Endothelial cell of umbilical vein (primary cell): Measurements from ENCODE around the gene SBF1. TPM values are rescaled to one million over a fixed set of nuclear protein-coding genes. Genes with fewer than 3 reads are reported as not detected.

Experiments used
- BruUV-seq: library from RNA; stranded (reverse); fragments of 400-500 nt; replicated peaks from 2 replicates; lab custom pipeline; 2021; lab: Mats Ljungman, UMichigan
- CTCF ChIA-PET: fragments of 300-600, 350-600 bp; sonication (Branson Sonifier 250); formaldehyde crosslinking; loops from one replicate; lab custom pipeline; 2021; ENCODE audit warnings: antibody characterized with exemption, inconsistent platforms; lab: Charles Lee
- POLR2A ChIA-PET: fragments of 300-600, 350-600 bp; sonication (Branson Sonifier 250); formaldehyde crosslinking; loops from one replicate; lab custom pipeline; 2021; ENCODE audit warnings: antibody characterized with exemption, inconsistent platforms; lab: Charles Lee
- DNase-seq: peaks from one replicate; pipeline ENCODE4 v3.0.0-alpha.2; 2011; ENCODE audit warnings: low read depth, low spot score
- FAIRE-seq: peaks from 2 replicates; lab custom pipeline; 2011; peaks lifted over from hg19 to GRCh38; lab: Jason Lieb, UNC
- H2AFZ ChIP-seq: 2 replicates; pipeline ENCODE4 v1.6.0; 2012; ENCODE audit warnings: low read depth, low read length, control low read depth, inconsistent platforms
- H3K27ac ChIP-seq: 2 replicates; pipeline ENCODE4 v1.5.1; 2011; ENCODE audit warnings: low read depth, mild to moderate bottlenecking, control low read depth, low read length, moderate library complexity; ENCODE audit not compliant: insufficient read depth
- H3K27me3 ChIP-seq, 2 experiments: 2 replicates each; pipeline versions ENCODE4 v1.6.0 to v1.6.1; 2011; ENCODE audit warnings: low read length in 2 of 2, mixed read lengths in 1 of 2; ENCODE audit not compliant: control insufficient read depth in 2 of 2, insufficient read depth in 2 of 2
- H3K36me3 ChIP-seq, 2 experiments: 2 replicates in 1 of 2; 3 replicates in 1 of 2; pipeline ENCODE4 v1.5.1; 2011; ENCODE audit warnings: low read length in 2 of 2, mild to moderate bottlenecking in 1 of 2, moderate library complexity in 1 of 2; ENCODE audit not compliant: control insufficient read depth in 2 of 2, insufficient read depth in 2 of 2; ENCODE audit errors: extremely low read depth in 1 of 2
- H3K4me1 ChIP-seq: 3 replicates; pipeline ENCODE4 v1.5.1; 2011; ENCODE audit warnings: mild to moderate bottlenecking, low read length; ENCODE audit not compliant: control insufficient read depth, insufficient read depth; ENCODE audit errors: extremely low read depth
- H3K4me2 ChIP-seq: 2 replicates; pipeline ENCODE4 v1.6.1; 2011; ENCODE audit warnings: low read length, control low read depth, mixed read lengths; ENCODE audit not compliant: insufficient read depth
- H3K4me3 ChIP-seq, 3 experiments: fragments of 200-600 bp in 1 of 3; sonication (generic), shearing (Covaris generic) in 1 of 3; replicated peaks in 1 of 3; 2 replicates each; pipeline ENCODE4 v1.5.1; 2011 to 2016; ENCODE audit warnings: control low read depth in 3 of 3, low read length in 3 of 3, mild to moderate bottlenecking in 2 of 3, inconsistent platforms in 1 of 3, low read depth in 1 of 3, moderate library complexity in 1 of 3; ENCODE audit not compliant: insufficient read depth in 1 of 3
- H3K79me2 ChIP-seq: 2 replicates; pipeline ENCODE4 v1.6.0; 2012; ENCODE audit warnings: low read length, inconsistent platforms; ENCODE audit not compliant: control insufficient read depth, insufficient read depth
- H3K9ac ChIP-seq: replicated peaks from 2 replicates; pipeline ENCODE3; 2011; ENCODE audit warnings: low read length, control low read depth; ENCODE audit not compliant: insufficient read depth; ENCODE audit errors: extremely low read depth
- H3K9me1 ChIP-seq: replicated peaks from 3 replicates; pipeline ENCODE4 v1.6.0; 2011; ENCODE audit warnings: mild to moderate bottlenecking, low read length; ENCODE audit not compliant: control insufficient read depth, insufficient read depth; ENCODE audit errors: extremely low read depth
- H3K9me3 ChIP-seq: replicated peaks from 2 replicates; pipeline ENCODE4 v1.5.1; 2012; ENCODE audit warnings: low read length, inconsistent platforms; ENCODE audit not compliant: control insufficient read depth, insufficient read depth
- H4K20me1 ChIP-seq: replicated peaks from 2 replicates; pipeline ENCODE3; 2011; ENCODE audit warnings: mild to moderate bottlenecking, low read length; ENCODE audit not compliant: control insufficient read depth, insufficient read depth; ENCODE audit errors: extremely low read depth
- FOS ChIP-seq: IDR thresholded peaks from 2 replicates; pipeline ENCODE4 v1.6.1; 2011; ENCODE audit warnings: mild to moderate bottlenecking, low read length, moderate library complexity, borderline replicate concordance; ENCODE audit not compliant: insufficient read depth
- JUN ChIP-seq: IDR thresholded peaks from 2 replicates; pipeline ENCODE4 v1.6.1; 2011; ENCODE audit warnings: borderline replicate concordance, low read depth; ENCODE audit not compliant: insufficient read length, insufficient read depth
- MAX ChIP-seq: IDR thresholded peaks from 2 replicates; pipeline ENCODE4 v1.6.1; 2011; ENCODE audit not compliant: insufficient read depth, insufficient read length
- POLR2AphosphoS5 ChIP-seq: IDR thresholded peaks from 2 replicates; pipeline ENCODE4 v1.6.1; 2012; ENCODE audit warnings: low read depth, mild to moderate bottlenecking, control low read depth, low read length, moderate library complexity; ENCODE audit not compliant: insufficient read depth
- dilution Hi-C: fragments of 300-500 bp; cut with MboI; formaldehyde crosslinking; loops from one replicate; pipeline ENCODE4 v1.15.0; 2019; ENCODE audit warnings: low sequenced_read_pairs; ENCODE audit not compliant: extremely low pct_ligation_motif_present
- intact Hi-C: fragments of 100-400 bp; cut with micrococcal nuclease; formaldehyde crosslinking; loops from one replicate; pipeline ENCODE4 v1.10.0; 2022
- polyA plus RNA-seq, 4 experiments: library from polyadenylated mRNA; depleted of rRNA in 3 of 4; stranded (reverse) in 3 of 4; unstranded in 1 of 4; fragments of >200 nt; gene quantifications; 2 replicates each; pipeline versions ENCODE4 v1.2.1 to v1.2.3, GENCODE V29; 2011 to 2012; ENCODE audit warnings: missing spikeins in 1 of 4
- total RNA-seq: library from RNA; stranded (reverse); gene quantifications from 2 replicates; pipeline ENCODE4 v1.2.3, GENCODE V29; 2021

SBF1 gene
- total and polyA plus RNA-seq, 2 donors (not counting 3 experiments of a cell fraction or from before 2014, with no cell fraction given), result 36.3 to 68.6 TPM

- ChIA-PET CTCF (interaction anchor here (0.7 to 2.6 kb wide), 3 partner anchors 12 to 245 kb away, joined by 3 to 17 read pairs (median 4); no protein-coding TSS in a partner anchor), POLR2A (no interaction called here)
- FAIRE-seq, result no peak
- Histone ChIP-seq H3K79me2 (no peaks in the 10 kb centered on the region), H3K27ac (no peak overlapping the region), H3K4me2 (no peak overlapping the region), H3K4me1 (no peaks in the 10 kb centered on the region), H3K9me1 (no peaks in the 10 kb centered on the region), H3K36me3 (no peaks in the 10 kb centered on the region), H3K9ac (no peak overlapping the region), H3K9me3 (no peaks in the 10 kb centered on the region), H3K4me3 (no peak overlapping the region), H4K20me1 (no peaks in the 10 kb centered on the region), H3K27me3 (peaks cover under 1 to 14% of the 10 kb centered on the region in 2 experiments), H2AFZ (no peak overlapping the region)
- dilution Hi-C loops, result no loop called here
- intact Hi-C loops, result no loop called here
- DNase-seq, result no peak
- BruUV-seq, result no TSS peak
- TF ChIP-seq POLR2AphosphoS5 (no peak), FOS (no peak), MAX (no peak), JUN (no peak)
Measured at GRCh38 chr22:50485221-50486131, 10.6 kb upstream of the SBF1 start.
